Dendritic cell treated with granulocyte-macrophage colony-stimulating factor and Interleukin-4, amounts not matched to agents 40 ng/mL and 50 ng/mL, for 4 days (primary cell): ENCODE data around the gene VN1R5.

Source experiments
- H3K27ac Mint-ChIP-seq: one replicate; pipeline ENCODE4 v1.8.0; 2022; ENCODE audit warnings: mild to moderate bottlenecking, mixed read lengths
- H3K27me3 Mint-ChIP-seq: one replicate; pipeline ENCODE4 v1.8.0; 2022; ENCODE audit warnings: mild to moderate bottlenecking, mixed read lengths
- H3K36me3 Mint-ChIP-seq: one replicate; pipeline ENCODE4 v1.8.0; 2022; ENCODE audit warnings: low read depth, mixed read lengths
- H3K4me1 Mint-ChIP-seq: one replicate; pipeline ENCODE4 v1.8.0; 2022; ENCODE audit warnings: low read depth, mixed read lengths
- H3K4me3 Mint-ChIP-seq: one replicate; pipeline ENCODE4 v1.8.0; 2022; ENCODE audit warnings: mild to moderate bottlenecking, moderate library complexity, mixed read lengths
- H3K9me3 Mint-ChIP-seq: one replicate; pipeline ENCODE4 v1.8.0; 2022; ENCODE audit warnings: mixed read lengths
- intact Hi-C: fragments of 100-400 bp; cut with micrococcal nuclease; formaldehyde crosslinking; loops from one replicate; pipeline ENCODE4 v1.15.0; 2022

Gene VN1R5

DNA sequence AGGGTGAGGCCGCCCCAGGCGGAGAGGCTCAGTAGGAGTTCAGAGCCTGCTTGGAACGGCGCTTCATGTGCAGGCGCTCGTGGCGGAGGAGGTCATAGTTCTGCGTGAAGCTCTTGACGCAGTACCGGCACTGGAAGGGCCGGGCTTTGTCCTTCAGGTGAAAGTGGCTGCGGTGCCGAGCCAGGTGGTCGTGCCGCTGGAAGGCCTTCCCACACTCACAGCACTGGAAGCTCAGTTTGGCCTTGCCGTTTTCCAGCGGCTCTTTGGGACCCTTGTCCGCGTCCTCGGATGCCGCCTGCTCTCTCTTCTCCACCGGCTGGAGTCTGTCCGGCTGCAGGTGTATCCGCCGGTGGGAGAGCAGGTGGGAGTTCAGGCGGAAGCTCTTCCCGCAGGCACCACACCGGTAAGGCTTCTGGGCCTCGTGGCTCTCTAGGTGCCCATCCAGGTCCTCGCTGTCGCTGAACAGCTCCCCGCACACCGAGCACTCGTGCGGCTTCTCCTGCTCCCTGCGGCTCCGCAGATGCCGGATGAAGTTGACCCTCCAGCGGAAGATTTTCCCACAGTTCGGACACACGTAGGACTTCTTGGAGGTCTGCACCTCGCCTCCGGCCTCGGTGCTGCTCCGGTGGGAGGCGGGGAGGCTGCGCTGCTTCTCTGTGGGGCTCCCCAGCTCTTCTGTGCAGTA is 44.8 kb downstream of the VN1R5 start:
- Mint-ChIP-seq H3K36me3 (peaks cover 67% of the 10 kb centered on the region), H3K27me3 (no peaks in the 10 kb centered on the region), H3K27ac (no peak overlapping the region), H3K4me1 (peaks cover 14% of the 10 kb centered on the region), H3K9me3 (no peaks in the 10 kb centered on the region), H3K4me3 (no peak overlapping the region)
- intact Hi-C loops: no loop called here

- Mint-ChIP-seq H3K27ac (no peak overlapping the region), H3K4me3 (no peak overlapping the region), H3K36me3 (peaks cover 71% of the 10 kb centered on the region), H3K4me1 (peaks cover 14% of the 10 kb centered on the region), H3K9me3 (no peaks in the 10 kb centered on the region), H3K27me3 (no peaks in the 10 kb centered on the region)
- intact Hi-C loops: no loop called here
Measured at GRCh38 chr1:247301176-247301540, 45.3 kb downstream of the VN1R5 start.

GRCh38 chr1:247303216-247303615 is 47.3 kb downstream of the VN1R5 start:
- Mint-ChIP-seq H3K4me1 (peaks cover 14% of the 10 kb centered on the region), H3K36me3 (peaks cover 89% of the 10 kb centered on the region), H3K27ac (peak overlapping the region; percentile 41), H3K4me3 (no peak overlapping the region), H3K9me3 (no peaks in the 10 kb centered on the region), H3K27me3 (no peaks in the 10 kb centered on the region)
- intact Hi-C loops: no loop called here

- Mint-ChIP-seq H3K4me1 (peaks cover 14% of the 10 kb centered on the region), H3K9me3 (no peaks in the 10 kb centered on the region), H3K36me3 (peaks cover 92% of the 10 kb centered on the region), H3K4me3 (no peak overlapping the region), H3K27me3 (no peaks in the 10 kb centered on the region), H3K27ac (no peak overlapping the region)
- intact Hi-C loops: no loop called here
Measured at GRCh38 chr1:247304031-247304430, 48.2 kb downstream of the VN1R5 start.
